Measurements from ENCODE around the gene GCNT2. TPM values are rescaled to one million over a fixed set of nuclear protein-coding genes. Genes with fewer than 3 reads are reported as not detected.
"Not testable (repeated sequence)": the region's sequence is repeated elsewhere in the genome, so short reads cannot be mapped to it uniquely, and the experiment has no call there.

The GCNT2 gene
- total RNA-seq, 1 donor from 2014 or later = 8.2 TPM

GRCh38 chr6:10662207-10662606, 141.1 kb downstream of the GCNT2 start:
- H3K27ac Mint-ChIP-seq = no peak overlapping the region
- H3K4me1 Mint-ChIP-seq (ENCODE audit: low read depth) = no peaks in the 10 kb centered on the region
- H3K36me3 Mint-ChIP-seq (ENCODE audit: insufficient read depth) = peaks cover 1% of the 10 kb centered on the region
- peaks cover 10% of the 10 kb centered on the region for H3K9me3 Mint-ChIP-seq (ENCODE audit: low read depth)
- no peak for DNase-seq (ENCODE audit: low spot score, unreplicated experiment)
- no peak for TF ChIP-seq CTCF (IDR thresholded peaks at IDR 0.05; ENCODE audit: unreplicated experiment)
- H3K27me3 Mint-ChIP-seq = peaks cover 14% of the 10 kb centered on the region
- no peak overlapping the region for H3K4me3 Mint-ChIP-seq (ENCODE audit: low read depth)

GRCh38 chr6:10662742-10663141, 141.6 kb downstream of the GCNT2 start:
- H3K36me3 Mint-ChIP-seq (ENCODE audit: insufficient read depth) = peaks cover 1% of the 10 kb centered on the region
- no peak overlapping the region for H3K27ac Mint-ChIP-seq
- H3K4me3 Mint-ChIP-seq (ENCODE audit: low read depth) = no peak overlapping the region
- no peak for TF ChIP-seq CTCF (IDR thresholded peaks at IDR 0.05; ENCODE audit: unreplicated experiment)
- H3K27me3 Mint-ChIP-seq = peaks cover 15% of the 10 kb centered on the region
- DNase-seq (ENCODE audit: low spot score, unreplicated experiment) = no peak
- H3K4me1 Mint-ChIP-seq (ENCODE audit: low read depth) = no peaks in the 10 kb centered on the region
- H3K9me3 Mint-ChIP-seq (ENCODE audit: low read depth) = peaks cover 10% of the 10 kb centered on the region

- H3K27me3 Mint-ChIP-seq = peaks cover 13% of the 10 kb centered on the region
- H3K9me3 Mint-ChIP-seq (ENCODE audit: low read depth); H3K4me1 Mint-ChIP-seq (ENCODE audit: low read depth); DNase-seq (ENCODE audit: low spot score, unreplicated experiment); H3K36me3 Mint-ChIP-seq (ENCODE audit: insufficient read depth); H3K27ac Mint-ChIP-seq; H3K4me3 Mint-ChIP-seq (ENCODE audit: low read depth): not testable (repeated sequence)
Observed at GRCh38 chr6:10665595-10665994, 144.4 kb downstream of the GCNT2 start.

GRCh38 chr6:10668126-10668917, 147.2 kb downstream of the GCNT2 start:
- TF ChIP-seq CTCF (IDR thresholded peaks at IDR 0.05; ENCODE audit: unreplicated experiment) = no peak
- no peaks in the 10 kb centered on the region for H3K4me1 Mint-ChIP-seq (ENCODE audit: low read depth)
- DNase-seq (ENCODE audit: low spot score, unreplicated experiment) = no peak
- peaks cover 7% of the 10 kb centered on the region for H3K9me3 Mint-ChIP-seq (ENCODE audit: low read depth)
- H3K27me3 Mint-ChIP-seq = peaks cover 13% of the 10 kb centered on the region
- H3K36me3 Mint-ChIP-seq (ENCODE audit: insufficient read depth) = peaks cover 1% of the 10 kb centered on the region
- no peak overlapping the region for H3K27ac Mint-ChIP-seq
- H3K4me3 Mint-ChIP-seq (ENCODE audit: low read depth) = no peak overlapping the region

GRCh38 chr6:10676403-10676802, 155.3 kb downstream of the GCNT2 start:
- Mint-ChIP-seq H3K4me3 (ENCODE audit: low read depth) (no peak overlapping the region), H3K9me3 (ENCODE audit: low read depth) (peaks cover 4% of the 10 kb centered on the region)
- no peak for DNase-seq (ENCODE audit: low spot score, unreplicated experiment)

More at GRCh38 chr6:10676403-10676802, 155.3 kb downstream of the GCNT2 start:
- no peaks in the 10 kb centered on the region for H3K27me3 Mint-ChIP-seq
- H3K27ac Mint-ChIP-seq = no peak overlapping the region
- no peaks in the 10 kb centered on the region for H3K4me1 Mint-ChIP-seq (ENCODE audit: low read depth)
- TF ChIP-seq CTCF (IDR thresholded peaks at IDR 0.05; ENCODE audit: unreplicated experiment) = no peak
- no peaks in the 10 kb centered on the region for H3K36me3 Mint-ChIP-seq (ENCODE audit: insufficient read depth)

Data from progenitor cell of endocrine pancreas (in vitro differentiated cells).